Retinal pigment epithelial cell (primary cell): ENCODE results near the gene SLC15A5.

Source experiments
- DNase-seq: peaks from one replicate; pipeline ENCODE4 v3.0.0-alpha.2; 2010; ENCODE audit warnings: low read depth
- H3K4me3 ChIP-seq: 2 replicates; pipeline ENCODE4 v1.5.1; 2011; ENCODE audit warnings: mild to moderate bottlenecking, low read length, control low read depth, moderate library complexity
- TF ChIP-seq, protein P1 (sequence below): conservative IDR thresholded peaks from 2 replicates; pipeline ENCODE4 v1.5.1; 2011; ENCODE audit warnings: low read depth, low read length, control low read depth, inconsistent platforms

The SLC15A5 gene, protein sequence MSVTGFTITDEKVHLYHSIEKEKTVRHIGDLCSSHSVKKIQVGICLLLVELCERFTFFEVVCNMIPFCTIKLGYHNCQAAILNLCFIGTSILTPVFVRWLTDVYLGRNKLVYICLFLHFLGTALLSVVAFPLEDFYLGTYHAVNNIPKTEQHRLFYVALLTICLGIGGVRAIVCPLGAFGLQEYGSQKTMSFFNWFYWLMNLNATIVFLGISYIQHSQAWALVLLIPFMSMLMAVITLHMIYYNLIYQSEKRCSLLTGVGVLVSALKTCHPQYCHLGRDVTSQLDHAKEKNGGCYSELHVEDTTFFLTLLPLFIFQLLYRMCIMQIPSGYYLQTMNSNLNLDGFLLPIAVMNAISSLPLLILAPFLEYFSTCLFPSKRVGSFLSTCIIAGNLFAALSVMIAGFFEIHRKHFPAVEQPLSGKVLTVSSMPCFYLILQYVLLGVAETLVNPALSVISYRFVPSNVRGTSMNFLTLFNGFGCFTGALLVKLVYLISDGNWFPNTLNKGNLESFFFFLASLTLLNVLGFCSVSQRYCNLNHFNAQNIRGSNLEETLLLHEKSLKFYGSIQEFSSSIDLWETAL

DNA sequence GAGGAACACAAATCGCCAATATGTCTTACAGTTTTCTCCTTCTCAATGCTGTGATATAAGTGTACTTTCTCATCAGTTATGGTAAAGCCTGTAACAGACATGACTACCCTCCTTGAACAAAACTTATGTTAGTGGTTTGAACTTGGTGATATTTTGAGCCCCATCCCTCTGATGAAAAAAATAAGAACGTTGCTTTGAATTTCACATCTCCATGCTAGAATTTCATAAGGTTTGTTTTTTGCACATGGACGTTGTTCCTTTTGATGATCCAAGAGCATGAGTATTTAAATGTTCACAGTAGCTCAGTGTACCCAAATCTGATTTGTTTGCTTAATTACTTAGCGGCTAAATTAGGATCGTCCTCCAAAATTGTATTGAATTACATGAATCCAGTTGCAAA is at the start of gene SLC15A5:
Gene SLC15A5 (minus strand): TSS at position 101 of the 400 bp plus-strand sequence. CDS start 0 bp downstream, at position 101.
- no peak within 1 kb of the TSS for H3K4me3 ChIP-seq
- TF ChIP-seq, protein P1, sequence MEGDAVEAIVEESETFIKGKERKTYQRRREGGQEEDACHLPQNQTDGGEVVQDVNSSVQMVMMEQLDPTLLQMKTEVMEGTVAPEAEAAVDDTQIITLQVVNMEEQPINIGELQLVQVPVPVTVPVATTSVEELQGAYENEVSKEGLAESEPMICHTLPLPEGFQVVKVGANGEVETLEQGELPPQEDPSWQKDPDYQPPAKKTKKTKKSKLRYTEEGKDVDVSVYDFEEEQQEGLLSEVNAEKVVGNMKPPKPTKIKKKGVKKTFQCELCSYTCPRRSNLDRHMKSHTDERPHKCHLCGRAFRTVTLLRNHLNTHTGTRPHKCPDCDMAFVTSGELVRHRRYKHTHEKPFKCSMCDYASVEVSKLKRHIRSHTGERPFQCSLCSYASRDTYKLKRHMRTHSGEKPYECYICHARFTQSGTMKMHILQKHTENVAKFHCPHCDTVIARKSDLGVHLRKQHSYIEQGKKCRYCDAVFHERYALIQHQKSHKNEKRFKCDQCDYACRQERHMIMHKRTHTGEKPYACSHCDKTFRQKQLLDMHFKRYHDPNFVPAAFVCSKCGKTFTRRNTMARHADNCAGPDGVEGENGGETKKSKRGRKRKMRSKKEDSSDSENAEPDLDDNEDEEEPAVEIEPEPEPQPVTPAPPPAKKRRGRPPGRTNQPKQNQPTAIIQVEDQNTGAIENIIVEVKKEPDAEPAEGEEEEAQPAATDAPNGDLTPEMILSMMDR: no peak
- DNase-seq: no peak

DNA sequence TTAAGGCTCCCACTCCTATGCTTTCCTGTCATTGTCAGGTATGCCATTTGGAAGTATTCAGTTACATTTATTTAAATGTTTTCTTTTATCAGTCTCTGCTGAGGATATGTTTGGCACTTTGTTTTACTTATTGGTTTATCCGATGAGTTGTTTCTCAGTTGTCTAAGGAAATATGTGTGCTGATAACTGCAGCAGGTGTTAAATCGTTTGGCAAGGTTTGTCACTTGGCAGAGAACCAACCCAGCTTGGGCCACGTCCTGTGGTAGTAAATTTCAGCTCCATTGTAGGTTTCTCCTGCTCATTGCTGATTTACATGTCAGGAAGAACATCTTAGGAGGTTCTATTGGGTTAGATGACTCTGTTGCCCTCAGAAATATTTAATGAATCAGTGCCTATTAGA is 47.9 kb upstream of the SLC15A5 start:
- no peak for DNase-seq
- H3K4me3 ChIP-seq: no peak overlapping the region
- TF ChIP-seq, protein P1: no peak

DNA sequence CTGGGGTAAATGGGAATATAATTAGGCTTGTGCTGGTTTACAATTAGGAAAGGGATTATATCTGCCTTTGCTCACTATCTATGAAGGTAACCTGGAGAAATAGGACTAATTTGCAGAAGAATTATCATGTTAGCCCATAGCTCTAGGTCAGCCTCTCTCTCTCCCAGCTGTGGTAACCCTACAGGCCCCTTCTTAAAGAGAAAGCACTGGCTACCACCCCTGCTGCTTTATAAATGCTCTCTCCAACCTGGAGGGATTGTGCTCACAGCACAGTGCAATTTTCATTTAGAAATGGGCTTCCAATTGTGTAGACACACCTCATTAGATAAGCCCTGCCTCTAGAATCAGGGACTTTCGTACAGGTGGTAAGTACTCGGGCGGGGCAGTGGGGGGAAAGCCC is 47.3 kb upstream of the SLC15A5 start:
- TF ChIP-seq, protein P1: no peak
- no peak overlapping the region for H3K4me3 ChIP-seq
- DNase-seq: no peak

DNA sequence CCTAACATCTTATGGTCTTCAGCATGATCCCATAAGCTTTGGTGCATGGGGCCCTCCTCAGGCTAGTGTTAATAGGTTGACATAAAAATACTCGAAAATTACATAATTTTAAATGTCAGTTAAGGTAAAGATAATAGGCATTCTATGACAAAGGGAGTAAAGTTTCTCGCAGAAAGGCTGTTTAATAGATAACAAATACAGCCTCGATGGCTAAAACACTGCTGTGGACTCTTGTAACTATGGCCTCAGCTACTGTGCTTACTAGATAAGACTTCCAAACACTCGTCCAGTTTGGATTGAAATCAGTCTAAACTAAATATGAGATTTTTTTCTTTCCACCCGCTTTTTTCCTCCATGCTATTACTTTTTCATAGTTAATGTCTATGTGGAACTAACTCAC is 46.8 kb upstream of the SLC15A5 start:
- no peak overlapping the region for H3K4me3 ChIP-seq
- TF ChIP-seq, protein P1: no peak
- no peak for DNase-seq

DNA sequence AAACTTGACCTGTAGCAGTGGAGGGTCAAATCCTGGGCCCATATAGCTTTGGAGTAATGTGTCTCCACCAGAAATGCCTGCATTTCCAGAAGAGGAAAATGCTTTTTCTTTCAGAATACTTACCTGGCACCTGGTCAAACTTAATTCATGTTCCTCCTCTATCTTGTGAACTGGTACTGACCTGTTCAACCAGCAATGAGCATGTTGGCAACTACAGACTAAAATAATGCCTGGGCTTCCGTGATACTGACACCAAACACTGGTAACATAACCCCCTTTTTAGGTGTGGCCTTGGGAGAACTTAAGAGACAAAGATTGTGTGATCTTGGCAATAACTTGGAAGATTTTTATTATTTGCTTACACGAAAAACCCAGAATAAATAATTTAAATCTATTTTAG is 46.2 kb upstream of the SLC15A5 start:
- H3K4me3 ChIP-seq: no peak overlapping the region
- TF ChIP-seq, protein P1: no peak
- no peak for DNase-seq

DNA sequence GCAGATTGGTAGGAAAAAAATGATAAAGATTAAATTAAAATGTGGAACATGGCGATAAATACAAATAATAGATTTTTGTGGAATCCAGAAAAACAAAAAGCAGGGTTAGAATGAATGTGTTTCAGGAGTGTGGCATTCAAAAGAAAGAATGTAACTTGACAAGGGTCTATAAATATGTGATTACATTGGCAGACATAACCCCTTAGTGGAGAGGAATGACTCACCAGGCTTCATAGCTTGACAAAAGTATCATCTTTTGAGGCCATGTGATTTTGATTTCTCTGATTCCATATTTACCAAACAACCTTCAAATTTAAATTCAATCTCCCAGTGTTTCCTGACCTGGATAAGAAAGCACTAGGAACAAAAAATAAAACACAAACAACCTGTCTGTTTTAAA is 45.5 kb upstream of the SLC15A5 start:
- TF ChIP-seq, protein P1: no peak

DNA sequence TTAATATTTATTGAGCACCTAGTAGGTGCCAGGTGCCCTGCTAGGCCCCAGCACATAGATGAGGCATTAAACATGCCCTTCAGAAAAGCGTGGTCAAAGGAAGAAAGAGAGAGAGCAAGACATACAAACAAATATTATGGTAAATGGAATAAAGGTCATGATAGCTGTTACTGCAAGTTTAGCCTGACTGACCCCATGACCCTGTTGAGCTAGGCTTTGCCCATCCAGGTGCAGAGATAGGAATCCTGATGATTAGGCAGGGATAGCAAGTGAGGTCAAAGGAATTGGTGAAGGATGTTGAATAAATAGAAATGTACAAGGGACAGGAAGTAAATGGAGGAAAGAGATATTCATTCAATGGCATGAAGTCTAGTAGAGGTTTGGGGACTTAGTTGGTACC is 33.4 kb upstream of the SLC15A5 start:
- H3K4me3 ChIP-seq: no peak overlapping the region
- no peak for DNase-seq
- TF ChIP-seq, protein P1: no peak

More for the DNA sequence above, 45.5 kb upstream of the SLC15A5 start:
- no peak for DNase-seq
- H3K4me3 ChIP-seq: no peak overlapping the region
